K562 (cell line): Measurements from ENCODE around the gene VPREB3. TPM values are rescaled to one million over a fixed set of nuclear protein-coding genes. Genes with fewer than 3 reads are reported as not detected.
A peak's percentile ranks its signal among the peaks of the same experiment; 100 is the strongest.

Source experiments
- ARID1B ChIP-seq: fragments of 450-650 bp; IDR thresholded peaks from 2 replicates; pipeline ENCODE4 v1.6.1; 2016; ENCODE audit warnings: antibody characterized with exemption, mild to moderate bottlenecking, inconsistent platforms
- FOXJ3 ChIP-seq: sonication (generic); formaldehyde crosslinking; IDR thresholded peaks from 2 replicates; pipeline ENCODE4 v1.4.0; 2020; ENCODE audit warnings: mild to moderate bottlenecking, missing genetic modification reagents
- HDAC2 ChIP-seq: fragments of 450-650 bp; IDR thresholded peaks from 2 replicates; pipeline ENCODE4 v1.6.1; 2016; ENCODE audit warnings: mild to moderate bottlenecking
- HDAC3 ChIP-seq: fragments of 450-650 bp; IDR thresholded peaks from 2 replicates; pipeline ENCODE4 v1.6.1; 2018; ENCODE audit warnings: borderline replicate concordance, mild to moderate bottlenecking, moderate library complexity; ENCODE audit not compliant: partially characterized antibody
- HSF4 ChIP-seq: fragments of 250-450 bp; sonication (Bioruptor Pico); IDR thresholded peaks from 2 replicates; pipeline ENCODE4 v2.1.2; 2022; ENCODE audit warnings: mild to moderate bottlenecking, moderate library complexity, borderline replicate concordance
- KDM2B ChIP-seq: fragments of 250-450 bp; sonication (Bioruptor Pico); IDR thresholded peaks from 2 replicates; pipeline ENCODE4 v1.8.0; 2021; ENCODE audit warnings: mild to moderate bottlenecking, moderate library complexity
- KDM4B ChIP-seq, 2 experiments: fragments of 450-650 bp in 1 of 2; sonication (generic) in 1 of 2; IDR thresholded peaks; 2 replicates each; pipeline ENCODE4 v1.6.1; 2016 to 2017; ENCODE audit warnings: borderline replicate concordance in 2 of 2, antibody characterized with exemption in 1 of 2, low read depth in 1 of 2, mild to moderate bottlenecking in 1 of 2
- MAX ChIP-seq: sonication (generic); formaldehyde crosslinking; IDR thresholded peaks from 2 replicates; pipeline ENCODE4 v1.9.0; 2022; ENCODE audit warnings: mild to moderate bottlenecking, missing genetic modification reagents
- MEIS2 ChIP-seq: fragments of 450-650 bp; IDR thresholded peaks from 2 replicates; pipeline ENCODE4 v1.6.1; 2014; ENCODE audit warnings: mild to moderate bottlenecking; ENCODE audit not compliant: partially characterized antibody
- NCOR1 ChIP-seq: fragments of 450-650 bp; IDR thresholded peaks from 2 replicates; pipeline ENCODE4 v1.6.1; 2016; ENCODE audit warnings: mild to moderate bottlenecking, moderate library complexity
- PTTG1 ChIP-seq: fragments of 450-650 bp; IDR thresholded peaks from 2 replicates; pipeline ENCODE4 v1.6.1; 2016; ENCODE audit warnings: low read depth, mild to moderate bottlenecking, missing genetic modification characterization, missing compliant biosample characterization
- WHSC1 ChIP-seq: IDR thresholded peaks from one replicate; pipeline ENCODE4 v1.6.1; 2012; ENCODE audit warnings: low read length, control low read depth, inconsistent platforms
- ZNF717 ChIP-seq: fragments of 250-450 bp; sonication (Bioruptor Pico); IDR thresholded peaks from 2 replicates; pipeline ENCODE4 v1.5.0; 2021
- ZSCAN29 ChIP-seq: fragments of 450-650 bp; IDR thresholded peaks from 2 replicates; pipeline ENCODE4 v1.6.1; 2017
- polyA plus RNA-seq, 8 experiments: library from polyadenylated mRNA; depleted of rRNA in 4 of 8; stranded (reverse) in 5 of 8; unstranded in 3 of 8; fragments of >200 nt; fragmentation: Nextera tagmentation in 2 of 8; fragmentation: Illumina TruSeq in 1 of 8; extraction: Ambion mirVana in 2 of 8; extraction: Trizol in 1 of 8; gene quantifications; 2 replicates each; pipeline versions ENCODE4 v1.2.1 to v1.2.3, GENCODE V29; 2011 to 2014; ENCODE audit warnings: inconsistent platforms in 1 of 8, missing spikeins in 1 of 8
- total RNA-seq, 7 experiments: library from RNA; depleted of rRNA in 6 of 7; stranded (reverse); fragments of >200 nt in 6 of 7; fragmentation: Illumina TruSeq in 2 of 7; extraction: Trizol in 2 of 7; gene quantifications; 2 replicates each; pipeline versions ENCODE4 v1.2.1 to v1.2.3, GENCODE V29; 2011 to 2021; ENCODE audit warnings: low replicate concordance in 1 of 7
- TF ChIP-seq, protein P1 (sequence below): fragments of 200-800 bp; sonication (Bioruptor generic); IDR thresholded peaks from 2 replicates; pipeline ENCODE4 v1.6.1; 2016; ENCODE audit warnings: missing genetic modification characterization, missing compliant biosample characterization
- TF ChIP-seq, protein P2 (sequence below): sonication (generic); formaldehyde crosslinking; IDR thresholded peaks from 2 replicates; pipeline ENCODE4 v1.8.0; 2022; ENCODE audit warnings: mild to moderate bottlenecking, low read depth, missing genetic modification reagents
- TF ChIP-seq, protein P3 (sequence below): sonication (generic); formaldehyde crosslinking; IDR thresholded peaks from 2 replicates; pipeline ENCODE4 v1.8.1; 2023; ENCODE audit warnings: mild to moderate bottlenecking, missing genetic modification reagents, moderate library complexity

The VPREB3 gene
- total and polyA plus RNA-seq, 9 of the 15 experiments (the other 6 are each of a cell fraction or from before 2014, with no cell fraction given), result 0.14 to 0.71 (median 0.20) TPM; not detected in 6

- TF ChIP-seq NCOR1, result no peak
- TF ChIP-seq KDM2B (CRISPR knock-in tag), result no peak
- TF ChIP-seq MAX (CRISPR knock-in tag), result peak; percentile 86
- TF ChIP-seq ZSCAN29, result no peak
- TF ChIP-seq HSF4, result no peak
- no peak for TF ChIP-seq MEIS2
- no peak for TF ChIP-seq ARID1B
- no peak for TF ChIP-seq FOXJ3 (CRISPR knock-in tag)
- TF ChIP-seq, protein P1, sequence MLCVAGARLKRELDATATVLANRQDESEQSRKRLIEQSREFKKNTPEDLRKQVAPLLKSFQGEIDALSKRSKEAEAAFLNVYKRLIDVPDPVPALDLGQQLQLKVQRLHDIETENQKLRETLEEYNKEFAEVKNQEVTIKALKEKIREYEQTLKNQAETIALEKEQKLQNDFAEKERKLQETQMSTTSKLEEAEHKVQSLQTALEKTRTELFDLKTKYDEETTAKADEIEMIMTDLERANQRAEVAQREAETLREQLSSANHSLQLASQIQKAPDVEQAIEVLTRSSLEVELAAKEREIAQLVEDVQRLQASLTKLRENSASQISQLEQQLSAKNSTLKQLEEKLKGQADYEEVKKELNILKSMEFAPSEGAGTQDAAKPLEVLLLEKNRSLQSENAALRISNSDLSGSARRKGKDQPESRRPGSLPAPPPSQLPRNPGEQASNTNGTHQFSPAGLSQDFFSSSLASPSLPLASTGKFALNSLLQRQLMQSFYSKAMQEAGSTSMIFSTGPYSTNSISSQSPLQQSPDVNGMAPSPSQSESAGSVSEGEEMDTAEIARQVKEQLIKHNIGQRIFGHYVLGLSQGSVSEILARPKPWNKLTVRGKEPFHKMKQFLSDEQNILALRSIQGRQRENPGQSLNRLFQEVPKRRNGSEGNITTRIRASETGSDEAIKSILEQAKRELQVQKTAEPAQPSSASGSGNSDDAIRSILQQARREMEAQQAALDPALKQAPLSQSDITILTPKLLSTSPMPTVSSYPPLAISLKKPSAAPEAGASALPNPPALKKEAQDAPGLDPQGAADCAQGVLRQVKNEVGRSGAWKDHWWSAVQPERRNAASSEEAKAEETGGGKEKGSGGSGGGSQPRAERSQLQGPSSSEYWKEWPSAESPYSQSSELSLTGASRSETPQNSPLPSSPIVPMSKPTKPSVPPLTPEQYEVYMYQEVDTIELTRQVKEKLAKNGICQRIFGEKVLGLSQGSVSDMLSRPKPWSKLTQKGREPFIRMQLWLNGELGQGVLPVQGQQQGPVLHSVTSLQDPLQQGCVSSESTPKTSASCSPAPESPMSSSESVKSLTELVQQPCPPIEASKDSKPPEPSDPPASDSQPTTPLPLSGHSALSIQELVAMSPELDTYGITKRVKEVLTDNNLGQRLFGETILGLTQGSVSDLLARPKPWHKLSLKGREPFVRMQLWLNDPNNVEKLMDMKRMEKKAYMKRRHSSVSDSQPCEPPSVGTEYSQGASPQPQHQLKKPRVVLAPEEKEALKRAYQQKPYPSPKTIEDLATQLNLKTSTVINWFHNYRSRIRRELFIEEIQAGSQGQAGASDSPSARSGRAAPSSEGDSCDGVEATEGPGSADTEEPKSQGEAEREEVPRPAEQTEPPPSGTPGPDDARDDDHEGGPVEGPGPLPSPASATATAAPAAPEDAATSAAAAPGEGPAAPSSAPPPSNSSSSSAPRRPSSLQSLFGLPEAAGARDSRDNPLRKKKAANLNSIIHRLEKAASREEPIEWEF (CRISPR knock-in tag), result no peak
- no peak for TF ChIP-seq PTTG1 (tag)
- TF ChIP-seq HDAC3, result no peak
- no peak for TF ChIP-seq ZNF717 (CRISPR knock-in tag)
- TF ChIP-seq WHSC1, result no peak
- TF ChIP-seq, protein P2, sequence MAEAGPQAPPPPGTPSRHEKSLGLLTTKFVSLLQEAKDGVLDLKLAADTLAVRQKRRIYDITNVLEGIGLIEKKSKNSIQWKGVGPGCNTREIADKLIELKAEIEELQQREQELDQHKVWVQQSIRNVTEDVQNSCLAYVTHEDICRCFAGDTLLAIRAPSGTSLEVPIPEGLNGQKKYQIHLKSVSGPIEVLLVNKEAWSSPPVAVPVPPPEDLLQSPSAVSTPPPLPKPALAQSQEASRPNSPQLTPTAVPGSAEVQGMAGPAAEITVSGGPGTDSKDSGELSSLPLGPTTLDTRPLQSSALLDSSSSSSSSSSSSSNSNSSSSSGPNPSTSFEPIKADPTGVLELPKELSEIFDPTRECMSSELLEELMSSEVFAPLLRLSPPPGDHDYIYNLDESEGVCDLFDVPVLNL (CRISPR knock-in tag), result no peak
- no peak for TF ChIP-seq HDAC2
- TF ChIP-seq, protein P3, sequence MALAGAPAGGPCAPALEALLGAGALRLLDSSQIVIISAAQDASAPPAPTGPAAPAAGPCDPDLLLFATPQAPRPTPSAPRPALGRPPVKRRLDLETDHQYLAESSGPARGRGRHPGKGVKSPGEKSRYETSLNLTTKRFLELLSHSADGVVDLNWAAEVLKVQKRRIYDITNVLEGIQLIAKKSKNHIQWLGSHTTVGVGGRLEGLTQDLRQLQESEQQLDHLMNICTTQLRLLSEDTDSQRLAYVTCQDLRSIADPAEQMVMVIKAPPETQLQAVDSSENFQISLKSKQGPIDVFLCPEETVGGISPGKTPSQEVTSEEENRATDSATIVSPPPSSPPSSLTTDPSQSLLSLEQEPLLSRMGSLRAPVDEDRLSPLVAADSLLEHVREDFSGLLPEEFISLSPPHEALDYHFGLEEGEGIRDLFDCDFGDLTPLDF (CRISPR knock-in tag), result peak; percentile 8; the same call in 1 of the 2 replicates
- no peak for TF ChIP-seq KDM4B (IDR thresholded peaks at IDR 0.05; ENCODE audit: borderline replicate concordance in 2 of 2, low read depth in 1 of 2)
These were observed 37.1 kb downstream of the VPREB3 start (continued) for GRCh38 chr22:23716811-23717801.
